Glomerular visceral epithelial cell (primary cell): ENCODE data around the gene LSAMP.
"Not testable (repeated sequence)": the region's sequence is repeated elsewhere in the genome, so short reads cannot be mapped to it uniquely, and the experiment has no call there.

Experiments used
- DNase-seq: peaks from one replicate; pipeline ENCODE4 v3.0.0-alpha.2; 2016; ENCODE audit errors: extremely low spot score

LSAMP gene

DNA sequence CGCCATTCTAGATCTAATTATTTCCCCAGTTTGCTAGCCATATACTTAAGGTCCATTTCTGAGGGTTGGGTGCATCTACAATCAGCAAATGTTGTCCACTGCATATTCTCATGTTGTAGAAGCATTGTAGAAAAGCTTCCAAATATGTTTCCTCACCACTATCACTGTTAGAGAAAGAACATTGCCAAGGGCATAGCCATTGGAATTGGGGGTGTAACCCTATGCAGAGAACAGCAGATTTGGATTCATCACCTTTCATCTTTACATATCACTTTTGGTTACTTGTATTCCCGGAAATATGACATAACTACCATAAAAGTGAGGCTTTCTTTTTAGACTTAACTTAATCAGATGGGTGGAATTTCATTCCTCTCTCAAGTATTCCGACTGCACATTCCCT, 203.6 kb downstream of the LSAMP start:
- DNase-seq, result no peak

- DNase-seq, result no peak
These were observed 205.0 kb downstream of the LSAMP start for GRCh38 chr3:116240261-116240660.

DNA sequence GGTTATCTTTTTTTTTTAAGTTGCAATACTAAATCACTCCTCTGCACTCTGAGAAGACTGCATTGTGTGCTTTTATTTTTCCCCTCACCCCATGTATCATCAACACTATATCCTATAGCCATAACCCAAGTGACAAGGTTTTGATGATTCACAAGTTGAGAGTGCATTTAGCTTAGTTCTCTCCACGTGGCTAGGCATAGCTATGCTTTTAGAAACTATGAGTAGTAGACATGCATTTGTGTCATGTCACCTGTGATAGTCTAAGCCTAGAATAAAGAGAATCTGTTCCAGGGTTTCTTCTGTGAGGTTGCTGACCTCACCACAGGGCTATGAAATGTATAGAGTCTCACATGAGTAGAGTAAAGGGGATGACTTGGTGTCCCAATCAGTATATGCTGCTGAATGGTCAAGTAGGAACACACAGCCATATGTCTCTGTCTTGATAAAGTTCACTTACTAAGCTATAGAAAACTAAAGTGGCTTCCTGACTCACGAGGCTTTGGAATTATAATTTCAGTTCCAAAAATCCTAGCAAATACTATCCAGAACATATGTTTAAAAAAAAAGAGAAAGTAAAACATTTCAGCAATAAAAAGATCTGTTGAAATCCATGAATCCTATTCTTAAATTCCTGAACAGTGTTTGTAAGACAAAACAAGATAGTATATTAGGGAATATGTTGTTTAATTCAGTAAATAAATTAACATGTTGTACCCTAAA, 206.3 kb downstream of the LSAMP start:
- no peak for DNase-seq

DNA sequence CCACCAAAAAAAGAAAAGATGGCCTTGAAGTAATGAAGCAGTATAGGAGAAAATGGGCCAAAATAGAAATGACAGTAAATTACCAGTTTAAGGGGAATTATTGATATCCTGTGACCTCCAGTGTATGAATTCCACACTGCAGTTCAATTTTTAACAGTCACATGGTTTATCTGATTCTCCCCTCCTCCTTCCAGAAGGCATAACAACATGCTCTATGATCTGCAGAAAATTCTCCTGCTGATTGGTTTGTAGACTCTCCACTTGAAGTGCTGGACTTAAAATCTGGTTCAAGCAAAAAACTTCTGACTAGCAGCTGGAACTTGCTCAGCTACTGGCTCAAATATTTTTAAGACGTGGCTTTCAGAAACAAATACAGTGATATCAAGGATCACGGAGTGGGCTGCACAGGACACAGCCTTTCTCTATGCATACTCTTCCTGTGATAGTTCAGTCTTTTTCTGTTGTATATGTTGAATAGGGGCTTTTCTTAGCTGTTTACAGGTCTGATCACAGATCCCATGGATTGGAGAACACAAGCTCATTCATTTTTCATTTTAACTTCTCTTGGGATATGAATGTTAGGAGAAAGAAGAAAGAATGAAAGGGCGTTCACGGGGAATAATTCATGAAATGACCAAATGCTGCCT, 211.5 kb downstream of the LSAMP start:
- no peak for DNase-seq

GRCh38 chr3:116230431-116231020, 214.8 kb downstream of the LSAMP start:
- no peak for DNase-seq

GRCh38 chr3:116226266-116226665, 219.0 kb downstream of the LSAMP start:
- no peak for DNase-seq

DNA sequence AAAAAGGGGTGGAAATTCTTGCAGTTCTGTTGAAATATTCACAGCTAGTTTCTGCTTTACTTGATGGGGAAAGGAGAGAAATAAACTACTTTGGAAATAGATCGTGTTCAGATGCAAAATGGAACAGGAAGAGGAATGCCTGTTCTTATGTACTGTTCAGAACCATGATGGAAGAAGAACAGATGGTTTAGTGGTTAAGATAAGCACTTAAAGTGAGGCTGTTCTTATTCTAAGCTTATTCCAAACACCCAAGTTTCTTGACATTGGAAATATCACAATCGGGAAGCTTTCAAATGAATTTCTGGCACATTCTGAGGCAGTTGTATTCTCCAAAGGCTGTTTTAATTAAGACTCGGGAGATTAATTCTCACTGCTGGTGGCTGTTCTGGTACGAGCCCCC, 228.5 kb downstream of the LSAMP start:
- no peak for DNase-seq

DNA sequence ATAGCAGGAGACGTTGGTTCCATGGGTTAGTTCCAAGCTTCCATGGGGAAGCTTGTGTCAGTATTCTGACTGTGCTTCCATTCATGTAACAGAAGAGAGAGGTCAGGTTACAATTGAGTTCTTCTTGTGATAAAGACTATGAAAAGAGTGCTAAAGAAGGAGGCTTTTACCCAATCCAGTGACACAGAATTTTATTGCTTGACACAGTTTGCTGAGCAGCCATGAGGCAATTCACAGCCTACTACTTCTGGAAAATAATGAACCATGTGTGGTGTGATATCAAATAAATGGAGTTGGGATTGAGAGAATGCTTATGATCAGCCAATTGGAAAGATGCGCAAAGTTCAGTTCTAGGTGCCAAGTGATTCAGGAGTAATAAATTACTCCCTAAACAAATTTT, 233.4 kb downstream of the LSAMP start:
- no peak for DNase-seq

DNA sequence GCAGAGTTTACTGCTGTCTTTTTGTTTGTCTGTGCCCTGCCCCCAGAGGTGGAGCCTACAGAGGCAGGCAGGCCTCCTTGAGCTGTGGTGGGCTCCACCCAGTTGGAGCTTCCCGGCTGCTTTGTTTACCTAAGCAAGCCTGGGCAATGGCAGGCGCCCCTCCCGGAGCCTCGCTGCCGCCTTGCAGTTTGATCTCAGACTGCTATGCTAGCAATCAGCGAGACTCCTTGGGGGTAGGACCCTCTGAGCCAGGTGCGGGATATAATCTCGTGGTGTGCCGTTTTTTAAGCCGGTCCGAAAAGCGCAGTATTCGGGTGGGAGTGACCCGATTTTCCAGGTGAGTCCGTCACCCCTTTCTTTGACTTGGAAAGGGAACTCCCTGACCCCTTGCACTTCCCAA, 236.5 kb downstream of the LSAMP start:
- not testable (repeated sequence) for DNase-seq

- no peak for DNase-seq
These were observed 244.2 kb downstream of the LSAMP start for GRCh38 chr3:116200956-116201690.

DNA sequence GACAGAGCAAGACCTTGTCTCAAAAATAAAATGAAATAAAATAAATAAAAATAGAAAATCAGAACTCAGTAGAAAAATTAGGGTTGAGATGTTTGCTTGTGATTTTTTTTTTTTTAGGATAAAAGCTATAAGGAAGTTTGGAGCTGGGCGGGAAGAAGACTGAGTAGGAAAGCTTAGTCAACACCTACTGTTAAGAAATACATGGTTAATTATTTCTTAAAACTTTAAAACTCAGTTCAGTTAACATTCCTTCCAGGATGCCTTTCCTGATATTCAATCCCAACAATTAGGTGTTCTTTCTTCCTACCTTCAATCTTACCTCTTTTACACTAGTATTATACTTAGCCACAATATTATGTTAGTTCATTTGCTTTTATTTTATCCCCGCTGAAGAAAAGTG, 246.2 kb downstream of the LSAMP start:
- DNase-seq, result peak; percentile 21

DNA sequence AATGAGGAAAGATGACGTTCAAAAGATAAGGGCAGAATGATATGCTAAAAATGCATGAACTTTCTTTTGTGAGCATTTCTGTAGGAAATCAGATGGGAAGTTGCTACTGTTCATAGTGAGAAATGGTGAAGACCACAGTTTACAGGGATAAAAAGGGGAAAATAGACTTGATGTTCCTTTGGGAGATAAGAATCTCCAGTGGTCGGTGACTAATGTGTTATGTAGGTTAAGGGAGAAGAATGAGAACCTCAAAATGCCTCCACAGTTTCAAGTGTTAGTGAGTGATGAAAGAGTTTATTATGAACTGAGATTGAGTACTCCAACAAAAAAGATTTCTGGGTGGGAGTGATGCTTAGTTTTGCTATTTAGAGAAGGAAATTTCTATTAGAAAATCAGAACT, 247.2 kb downstream of the LSAMP start:
- DNase-seq, result no peak

DNA sequence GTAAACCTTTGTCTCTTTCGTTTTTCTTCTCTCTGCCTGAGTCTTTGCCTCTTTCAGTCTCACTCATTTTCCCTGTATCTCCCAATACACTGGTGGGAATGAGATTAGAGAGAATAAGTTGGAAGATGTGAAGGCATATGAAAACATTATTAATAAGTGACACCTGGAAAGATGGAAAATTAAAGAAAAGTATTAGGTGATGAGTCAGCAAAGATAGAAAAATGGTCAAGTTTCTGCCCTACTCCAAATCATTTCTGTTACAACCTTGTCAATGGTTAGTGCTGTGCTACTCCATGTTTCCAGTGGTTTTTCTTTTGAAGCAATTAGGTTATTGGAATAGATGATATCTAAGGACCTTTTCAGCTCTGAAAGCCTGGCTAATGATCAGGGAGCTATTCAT, 252.8 kb downstream of the LSAMP start:
- DNase-seq, result no peak

DNA sequence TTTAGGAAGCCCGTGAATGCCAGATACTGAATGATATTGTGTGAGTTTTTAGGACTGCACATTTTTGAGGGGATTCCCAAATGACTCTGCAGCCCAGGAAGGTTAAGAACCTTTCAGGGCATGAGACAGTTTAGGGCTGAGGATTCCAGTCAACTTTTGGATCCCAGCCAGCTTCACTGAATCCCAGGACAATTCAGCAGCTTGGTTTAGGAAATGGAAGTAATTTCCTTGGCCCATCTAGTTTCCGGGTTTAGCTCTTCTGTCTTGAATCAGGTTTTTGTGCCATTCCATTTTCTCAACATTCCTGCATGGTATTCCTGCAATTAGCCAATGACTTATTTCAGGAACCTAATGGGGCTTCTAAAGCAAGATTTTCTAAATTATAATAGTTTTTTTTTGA, 253.9 kb downstream of the LSAMP start:
- DNase-seq, result no peak

- no peak for DNase-seq
These were observed 255.2 kb downstream of the LSAMP start for GRCh38 chr3:116190095-116190494.

DNA sequence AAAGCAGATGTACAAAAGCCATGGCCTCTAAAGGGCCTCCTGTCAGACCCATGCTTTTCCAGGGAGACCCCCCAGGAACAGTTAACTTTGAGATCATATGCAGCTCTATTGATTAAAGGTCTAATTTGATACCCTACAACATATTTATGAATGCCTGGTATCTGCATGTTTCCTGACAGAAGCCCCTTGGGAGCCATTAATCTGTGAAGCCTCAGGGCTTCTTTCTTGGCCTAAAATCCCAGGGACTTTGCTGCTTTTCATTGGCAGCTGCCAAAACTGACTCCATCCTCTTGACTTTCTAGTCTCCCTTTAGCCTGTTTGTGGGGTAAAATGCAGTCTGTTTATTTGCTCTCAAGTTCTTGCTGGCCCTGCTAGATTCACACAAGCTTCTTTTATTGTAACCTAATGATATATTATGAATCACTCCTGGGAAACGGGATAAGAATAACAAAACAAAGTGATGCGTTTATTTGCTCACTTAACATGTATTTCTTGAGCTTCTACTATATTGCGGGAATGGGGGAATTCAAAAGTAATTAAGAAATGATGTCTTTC, 257.0 kb downstream of the LSAMP start:
- DNase-seq, result no peak

GRCh38 chr3:116186049-116186448, 259.2 kb downstream of the LSAMP start:
- DNase-seq, result no peak

- DNase-seq, result no peak
These were observed 264.1 kb downstream of the LSAMP start for GRCh38 chr3:116181159-116181558.

GRCh38 chr3:116179091-116179490, 266.2 kb downstream of the LSAMP start:
- no peak for DNase-seq

GRCh38 chr3:116176974-116177555, 268.2 kb downstream of the LSAMP start:
- no peak for DNase-seq

DNA sequence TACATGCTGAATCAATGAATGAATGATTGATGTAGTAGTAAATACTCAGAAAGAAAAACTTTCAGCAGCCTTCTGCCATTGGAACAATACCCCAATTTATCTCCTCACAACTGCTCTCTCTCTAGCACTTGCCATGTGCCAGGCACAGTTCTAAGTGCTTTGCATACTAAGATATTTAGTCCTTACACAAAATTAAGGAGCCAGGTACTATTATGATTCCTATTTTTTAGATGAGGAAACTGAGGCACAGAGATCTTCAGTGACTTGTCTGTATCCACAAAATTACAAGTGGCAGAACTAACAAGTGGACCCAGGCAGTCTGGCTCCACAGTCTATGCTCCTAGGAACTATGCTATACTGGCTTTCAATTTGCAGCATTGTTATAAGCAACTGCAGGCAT, 279.2 kb downstream of the LSAMP start:
- DNase-seq, result no peak

DNA sequence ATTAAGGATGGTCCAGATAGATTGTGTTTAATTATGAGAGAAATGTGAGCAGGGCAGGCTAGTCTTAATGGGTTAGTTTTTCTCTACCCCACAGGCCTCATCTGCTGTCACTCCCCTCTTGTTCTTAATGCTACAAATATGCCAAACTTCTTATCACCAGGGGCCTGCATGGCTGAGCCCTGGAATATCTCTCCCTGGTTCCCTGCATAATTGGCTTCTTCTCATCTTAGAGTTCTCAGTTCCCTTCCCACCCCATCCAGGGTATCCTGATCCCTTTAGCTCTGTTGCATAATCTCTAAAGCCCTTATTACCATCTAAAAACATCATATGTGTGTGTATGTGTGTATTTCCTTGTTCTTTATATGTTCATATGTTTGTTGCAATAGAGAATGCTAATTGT, 279.6 kb downstream of the LSAMP start:
- DNase-seq, result no peak
